Activated CD4-positive, alpha-beta T cell treated with anti-CD3 and anti-CD28 coated beads for 4 hours (primary cell): ENCODE data around the gene TSHZ2.
A peak's percentile ranks its signal among the peaks of the same experiment; 100 is the strongest.
"Not testable (repeated sequence)": the region's sequence is repeated elsewhere in the genome, so short reads cannot be mapped to it uniquely, and the experiment has no call there.

ENCODE experiments used
- DNase-seq, 2 donors: peaks; one replicate each; pipeline ENCODE4 v3.0.0-alpha.2; 2020

TSHZ2 gene

DNA sequence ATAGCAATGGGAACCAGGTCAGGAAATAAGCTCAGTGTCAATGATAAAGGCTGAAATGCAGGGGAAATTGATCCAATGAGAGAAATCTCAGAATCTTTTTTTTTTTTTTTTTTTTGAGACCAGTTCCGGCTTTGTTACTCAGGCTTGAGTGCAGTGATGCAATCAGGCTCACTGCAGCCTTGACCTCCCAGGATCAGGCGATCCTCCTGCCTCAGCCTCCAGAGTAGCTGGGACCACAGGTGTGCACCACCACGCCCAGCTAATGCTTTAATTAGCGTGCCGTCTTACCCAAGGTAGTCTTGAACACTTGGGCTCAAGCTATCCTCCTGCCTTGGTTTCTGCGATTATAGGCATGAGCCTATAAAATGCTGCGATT is 325.0 kb downstream of the TSHZ2 start:
- no peak for DNase-seq

DNA sequence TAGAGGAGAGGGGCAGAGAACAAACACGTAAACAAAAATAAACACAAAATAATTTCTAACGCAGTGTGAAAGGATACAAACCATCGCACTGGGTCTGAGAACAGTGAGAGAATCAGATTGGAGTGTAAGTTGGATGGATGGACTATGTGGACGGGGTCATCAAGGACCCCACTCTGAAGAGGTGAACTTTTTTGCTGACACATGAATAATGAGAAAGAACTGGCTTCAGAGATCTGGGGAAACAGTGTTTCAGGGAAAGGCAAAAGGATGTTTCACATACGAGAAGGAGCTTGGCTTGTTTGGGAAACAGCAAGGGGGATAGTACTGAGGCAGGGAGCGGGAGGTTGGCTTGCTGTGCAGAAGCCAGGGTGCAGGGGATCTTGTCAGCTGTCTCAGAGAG is 326.1 kb downstream of the TSHZ2 start:
- DNase-seq, result no peak

DNA sequence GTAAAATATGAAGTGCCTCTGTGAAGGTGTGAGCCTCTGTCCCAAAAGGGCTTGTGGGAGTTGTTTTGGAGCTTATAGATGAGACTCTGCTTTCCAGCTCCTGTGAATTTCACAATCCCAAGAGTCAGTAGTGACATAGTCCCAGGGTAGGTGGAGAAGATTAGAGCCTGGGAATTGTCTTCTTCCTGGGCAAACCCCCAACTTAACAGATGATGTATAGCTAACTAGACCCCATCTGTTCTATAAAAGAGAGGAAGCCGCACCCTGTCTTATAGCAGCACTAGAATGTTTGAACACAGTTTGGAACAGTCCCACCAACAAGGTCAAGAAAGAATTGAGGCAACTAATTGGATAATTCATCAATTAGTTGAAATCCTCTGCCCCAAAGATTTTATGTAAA is 326.8 kb downstream of the TSHZ2 start:
- DNase-seq, result no peak

DNA sequence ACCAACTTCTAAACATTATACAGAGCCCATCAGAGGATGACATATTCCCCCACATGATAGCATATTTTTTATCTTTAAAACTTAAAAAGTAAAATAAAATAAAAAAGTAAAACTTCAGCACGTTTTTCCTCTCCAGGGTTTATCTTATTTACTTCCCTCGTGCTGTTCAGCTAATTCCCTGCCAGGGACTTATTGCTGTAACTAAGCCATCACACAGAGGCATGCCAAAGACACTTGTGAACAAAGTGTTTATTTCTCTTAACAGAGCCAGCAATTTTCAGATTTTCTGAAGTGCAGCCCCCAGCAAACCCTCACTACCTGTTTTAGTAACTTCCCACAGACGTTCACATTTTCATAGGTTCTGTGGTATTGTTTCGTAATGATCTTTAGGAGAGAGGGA is 327.7 kb downstream of the TSHZ2 start:
- no peak for DNase-seq

DNA sequence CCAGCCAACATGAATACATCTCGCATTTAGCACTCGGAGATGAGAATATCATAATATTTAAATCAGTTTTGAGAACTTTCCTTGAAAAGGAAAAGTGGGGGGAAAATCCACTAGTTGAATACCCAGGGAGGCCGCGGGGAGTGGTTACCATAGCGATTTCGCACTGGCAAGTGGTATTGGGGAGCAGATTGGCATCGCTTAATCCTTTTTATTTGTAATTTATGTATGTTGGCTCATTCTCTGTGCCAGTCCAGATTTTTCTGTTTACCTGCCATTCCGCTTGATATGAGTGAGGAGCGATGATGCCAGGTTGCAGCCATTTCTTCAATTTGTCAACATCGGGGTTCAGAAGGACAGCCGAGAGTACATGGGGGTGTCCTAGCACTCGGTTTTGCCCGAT is 329.7 kb downstream of the TSHZ2 start:
- no peak for DNase-seq

DNA sequence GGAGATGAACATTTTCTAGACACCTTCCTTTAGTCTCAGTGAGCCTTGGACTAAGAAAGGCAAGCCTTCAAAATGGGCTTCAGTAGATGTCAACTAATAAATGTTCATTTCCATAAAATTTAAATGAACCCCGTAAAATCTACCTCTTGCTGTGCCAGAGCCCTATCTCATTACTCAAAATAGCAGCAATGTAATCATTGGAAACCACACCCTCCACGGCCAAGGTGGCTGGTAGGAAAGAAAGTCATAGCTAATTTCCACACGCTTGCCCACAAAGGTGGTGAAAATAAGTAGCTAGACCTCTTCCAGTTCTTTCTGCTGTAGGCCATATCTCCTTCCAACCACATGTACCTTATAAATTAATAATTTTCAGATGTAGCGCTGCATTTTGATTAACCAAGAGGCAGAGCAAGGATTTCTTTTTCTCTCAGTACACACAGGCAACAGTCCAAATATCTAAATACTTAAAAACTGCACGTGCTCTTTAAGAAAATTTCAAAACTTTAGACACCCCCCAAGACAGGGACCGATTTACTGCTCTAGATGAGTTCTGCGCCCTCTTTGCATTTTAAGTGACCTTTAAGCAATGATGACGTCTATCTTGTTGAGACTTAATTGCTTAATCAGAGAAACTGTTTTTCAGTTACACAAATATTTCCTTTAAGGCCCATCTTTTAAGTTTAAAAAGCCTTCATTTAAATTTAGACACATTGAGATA is 330.7 kb downstream of the TSHZ2 start:
- DNase-seq, result no peak

DNA sequence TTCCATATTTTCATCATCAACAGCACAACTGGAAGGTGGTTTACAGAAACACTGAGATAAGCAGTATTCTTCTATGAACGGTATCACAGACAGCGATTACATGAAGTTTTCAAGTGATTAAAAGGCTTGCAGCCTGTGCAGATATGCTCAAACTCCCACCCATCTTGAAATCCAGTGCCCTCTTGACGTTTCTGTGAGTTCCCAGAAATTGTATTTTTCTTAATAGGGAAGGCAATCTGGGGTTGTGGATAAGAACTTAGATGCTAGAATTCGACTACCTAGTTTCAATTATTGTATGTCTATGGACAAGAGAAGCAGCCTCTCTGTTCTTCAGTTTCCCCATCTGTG is 331.2 kb downstream of the TSHZ2 start:
- no peak for DNase-seq

DNA sequence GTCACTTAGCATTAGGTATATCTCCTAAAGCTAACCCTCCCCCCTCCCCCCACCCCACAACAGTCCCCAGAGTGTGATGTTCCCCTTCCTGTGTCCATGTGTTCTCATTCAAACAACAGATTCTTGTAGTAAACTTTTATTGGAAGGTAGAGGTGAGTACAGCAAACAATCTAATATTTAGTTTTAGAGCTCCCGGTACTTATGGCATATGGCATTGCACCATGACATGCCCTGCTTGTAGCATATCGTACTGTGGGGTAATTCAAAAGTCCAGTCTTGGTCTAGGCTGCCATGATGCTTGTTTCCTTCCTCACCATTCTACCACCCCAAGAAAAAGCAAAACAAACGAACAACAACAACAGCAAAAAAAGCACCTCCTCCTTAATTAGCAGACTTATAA is 332.0 kb downstream of the TSHZ2 start:
- DNase-seq, result no peak

DNA sequence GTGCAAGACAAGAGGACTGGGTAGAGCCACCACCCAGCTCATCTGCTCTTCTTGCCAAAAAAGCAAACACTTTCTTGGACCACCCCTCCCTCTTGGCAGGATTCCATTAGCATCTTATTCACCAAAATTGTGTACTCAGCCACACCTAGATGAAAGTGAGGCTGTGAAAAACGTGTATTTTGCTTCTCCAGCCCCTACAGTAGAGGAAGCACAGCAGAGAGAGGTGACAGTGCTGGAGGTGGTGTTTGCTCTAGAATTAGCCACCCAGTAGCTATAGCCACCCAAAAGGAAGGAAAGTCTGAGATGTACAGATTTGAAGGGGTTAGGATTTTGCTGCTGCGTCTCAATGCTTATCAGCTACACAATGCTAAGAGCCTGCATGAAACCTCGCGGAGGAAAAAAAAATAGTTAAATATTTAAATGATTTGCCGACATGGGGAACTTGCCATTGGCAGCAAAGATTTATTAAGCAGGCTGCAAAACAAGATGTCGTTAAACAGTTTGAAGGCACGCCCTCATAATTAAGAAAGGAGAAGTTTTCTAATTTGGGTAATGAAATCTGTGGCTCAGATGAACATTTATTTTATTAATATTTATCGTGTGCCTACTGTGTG is 334.1 kb downstream of the TSHZ2 start:
- DNase-seq, result no peak

DNA sequence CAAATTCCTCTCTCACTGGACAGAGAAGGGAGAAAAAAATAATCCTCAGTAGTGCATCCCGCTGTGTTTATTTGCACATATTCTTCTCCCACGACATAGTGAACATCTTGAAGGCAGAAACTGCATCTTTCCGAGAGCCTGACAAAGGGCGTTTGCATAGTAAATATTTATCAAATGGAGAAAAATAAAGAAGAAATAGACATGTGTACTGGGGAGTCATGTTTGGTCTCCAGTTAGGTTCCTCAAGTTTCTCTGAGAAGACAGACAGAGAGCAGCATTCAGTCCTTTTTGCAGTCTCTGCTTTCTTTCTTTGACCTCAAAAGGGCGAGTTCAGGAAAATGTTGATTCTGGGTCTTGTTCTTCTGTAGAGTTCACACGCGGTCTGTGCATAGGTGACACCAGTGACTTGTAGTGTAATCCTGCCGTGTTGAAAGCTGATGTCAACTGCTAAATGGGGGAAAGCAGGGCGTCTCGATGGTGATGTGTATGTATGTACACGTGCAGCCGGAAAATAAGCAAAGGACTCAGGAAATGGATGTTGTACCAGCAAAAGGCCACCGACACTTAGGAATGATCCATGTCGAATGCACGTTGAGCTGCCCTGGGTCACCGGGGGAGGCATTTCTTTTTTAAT is 335.9 kb downstream of the TSHZ2 start:
- DNase-seq, result no peak

DNA sequence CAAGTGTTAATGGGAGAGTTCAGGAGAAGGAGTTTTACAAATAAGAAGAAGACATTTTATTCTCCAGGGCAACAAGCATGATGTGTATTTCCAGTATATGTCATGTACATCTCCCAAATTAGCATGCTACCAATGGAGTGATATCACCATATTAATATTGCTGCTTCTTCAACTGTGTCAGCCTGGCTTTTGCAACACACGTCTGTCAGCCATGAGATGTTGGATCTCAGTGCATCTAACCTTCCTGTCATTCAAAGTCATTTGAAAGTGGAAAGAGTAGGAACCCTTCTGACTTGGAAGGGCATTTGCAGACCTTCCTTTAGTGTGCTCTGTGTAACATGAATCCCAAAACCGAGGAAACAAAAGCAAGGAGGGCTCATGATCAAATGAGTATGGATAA is 337.4 kb downstream of the TSHZ2 start:
- DNase-seq, result no peak

DNA sequence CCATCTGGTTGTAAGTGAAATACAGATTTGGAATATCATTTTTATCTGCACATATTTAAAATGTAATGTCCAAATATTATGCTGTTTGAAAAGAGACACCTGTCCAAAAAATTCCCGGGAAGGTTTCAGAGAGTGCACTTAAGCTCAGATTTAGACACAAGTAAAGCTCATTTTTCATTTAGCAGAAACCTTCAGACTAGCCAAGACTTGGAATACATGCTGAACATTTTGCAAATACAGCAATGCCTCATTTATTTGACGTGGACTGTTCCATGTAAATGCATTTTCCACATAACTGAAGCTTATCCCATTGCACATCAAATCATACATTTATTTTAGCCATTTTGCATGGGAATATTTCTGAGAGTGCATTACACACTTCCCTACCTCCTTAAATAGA is 340.8 kb downstream of the TSHZ2 start:
- no peak for DNase-seq

DNA sequence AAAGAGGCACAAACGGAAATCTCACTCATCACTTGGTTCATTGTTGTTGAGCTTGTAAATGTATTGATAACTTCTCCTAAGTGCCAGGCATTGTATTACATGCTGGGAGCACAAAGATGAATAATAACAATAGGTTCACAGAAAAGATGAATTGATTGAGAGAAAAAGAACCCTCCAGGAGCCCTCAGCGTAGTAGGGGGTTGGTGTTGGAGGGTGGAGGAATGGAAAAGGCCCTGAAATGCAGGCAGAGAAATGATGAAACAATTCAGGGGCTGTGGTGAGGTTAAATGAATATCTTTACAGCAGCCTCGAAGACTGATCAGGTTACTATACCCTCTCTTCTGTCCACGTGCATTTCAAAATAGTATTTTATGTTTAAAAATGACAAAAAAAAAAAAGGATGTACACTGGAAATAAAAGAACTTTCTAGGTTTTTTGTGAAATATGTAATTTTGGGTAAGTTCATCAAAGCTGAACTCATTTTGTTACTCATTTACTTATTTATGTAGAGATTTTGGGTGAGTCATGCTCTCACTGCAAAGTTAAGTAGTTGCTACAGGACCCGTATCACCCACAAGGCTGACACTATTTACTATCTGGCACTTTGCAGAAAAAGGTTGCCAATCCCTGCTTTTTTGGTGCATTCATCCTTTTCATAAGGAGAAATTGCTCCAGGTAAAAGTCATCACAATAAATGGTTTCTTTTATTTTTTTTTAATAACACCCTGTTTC is 344.2 kb downstream of the TSHZ2 start:
- DNase-seq, result no peak

DNA sequence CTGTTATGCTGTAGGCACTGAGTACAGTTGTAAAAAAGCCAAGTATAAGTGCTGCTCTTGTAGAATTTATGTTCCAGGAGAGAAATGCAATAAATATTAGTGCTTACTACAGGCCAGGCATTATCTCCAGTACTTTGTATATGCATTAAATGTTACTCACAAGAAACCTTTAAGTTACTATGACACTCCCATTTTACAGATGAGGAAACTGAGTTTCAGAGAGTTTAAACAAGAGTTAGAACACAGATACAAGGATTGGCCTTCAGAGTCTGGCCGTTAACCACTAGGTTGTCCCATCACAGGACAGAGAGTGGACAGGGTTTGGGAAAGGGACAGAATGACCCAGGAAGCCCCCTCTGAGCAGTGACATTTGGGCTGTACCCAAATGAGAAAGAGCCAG is 347.0 kb downstream of the TSHZ2 start:
- no peak for DNase-seq

DNA sequence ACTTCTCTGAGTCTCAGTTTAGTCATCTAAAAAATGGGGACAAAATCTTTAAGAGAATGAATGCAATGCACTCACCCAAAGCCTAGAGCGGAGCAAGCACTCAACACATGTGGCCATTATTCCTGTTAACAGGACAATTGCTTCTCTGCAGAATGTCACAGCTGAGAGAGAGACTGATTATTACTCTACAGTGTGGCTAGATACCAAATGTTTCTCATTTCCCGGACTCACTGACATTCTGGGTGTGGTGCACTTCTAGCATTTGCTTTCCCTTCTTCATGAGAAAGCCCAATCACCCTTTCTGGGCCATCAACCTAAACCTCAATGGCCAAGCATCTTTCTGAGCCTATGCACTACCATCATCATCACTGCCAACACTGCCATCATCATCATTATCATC is 347.6 kb downstream of the TSHZ2 start:
- DNase-seq, result no peak

DNA sequence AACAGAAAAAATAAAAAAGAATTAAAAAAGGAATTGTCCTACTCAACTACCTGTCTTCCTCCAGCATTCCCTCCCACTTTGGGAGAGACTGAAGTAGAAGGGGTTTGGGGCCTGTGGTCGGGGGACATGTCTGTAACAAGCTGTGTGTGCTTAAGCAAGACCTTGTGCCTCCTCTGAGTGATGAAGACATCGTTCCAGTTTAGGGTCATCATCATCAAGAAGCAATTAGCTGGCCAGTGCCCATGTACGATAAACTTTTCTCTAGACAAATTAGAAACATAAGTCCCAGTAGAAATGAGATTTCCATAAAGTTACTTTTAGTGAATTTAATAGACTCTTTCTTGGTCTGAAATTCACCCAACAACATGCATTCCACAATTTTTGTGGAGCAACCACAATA is 348.5 kb downstream of the TSHZ2 start:
- no peak for DNase-seq

DNA sequence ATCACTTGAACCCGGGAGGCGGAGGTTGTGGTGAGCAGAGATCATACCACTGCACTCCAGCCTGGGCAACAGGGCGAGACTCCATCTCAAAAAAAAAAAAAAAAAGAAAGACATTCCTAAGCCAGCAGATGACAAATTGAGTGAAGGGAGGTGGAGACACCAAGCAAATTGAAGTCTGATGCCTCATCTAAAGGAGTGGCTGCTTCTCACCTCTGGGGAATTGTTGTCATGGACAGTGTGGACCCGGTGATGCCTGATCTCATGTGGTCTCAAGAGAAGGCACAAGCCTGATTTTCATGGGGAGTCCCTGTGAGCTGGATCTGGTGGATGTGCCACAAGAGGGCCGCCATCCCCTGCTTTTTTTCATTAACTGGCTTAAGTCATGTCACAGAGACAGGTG is 349.4 kb downstream of the TSHZ2 start:
- no peak for DNase-seq

DNA sequence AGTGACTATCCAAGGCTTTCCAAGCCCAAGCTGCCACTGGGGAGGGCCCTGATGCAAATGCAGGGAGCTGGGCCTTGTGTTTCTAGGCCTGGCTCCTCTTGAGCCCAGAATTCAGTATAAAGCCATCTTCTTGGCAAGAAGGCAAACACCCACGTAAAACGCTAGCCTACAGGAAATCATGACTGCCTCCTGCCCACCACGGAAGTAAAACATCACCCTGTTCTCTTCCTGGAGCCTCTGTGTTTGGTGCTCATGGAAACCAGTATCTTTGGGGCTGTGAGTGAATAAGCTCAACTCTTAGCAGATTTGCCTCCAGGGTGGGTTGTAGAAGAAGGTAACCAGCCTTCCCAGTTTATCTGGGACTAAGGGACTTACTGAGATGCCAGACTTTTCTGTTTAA is 350.5 kb downstream of the TSHZ2 start:
- DNase-seq, result peak; percentile 12 to 13

DNA sequence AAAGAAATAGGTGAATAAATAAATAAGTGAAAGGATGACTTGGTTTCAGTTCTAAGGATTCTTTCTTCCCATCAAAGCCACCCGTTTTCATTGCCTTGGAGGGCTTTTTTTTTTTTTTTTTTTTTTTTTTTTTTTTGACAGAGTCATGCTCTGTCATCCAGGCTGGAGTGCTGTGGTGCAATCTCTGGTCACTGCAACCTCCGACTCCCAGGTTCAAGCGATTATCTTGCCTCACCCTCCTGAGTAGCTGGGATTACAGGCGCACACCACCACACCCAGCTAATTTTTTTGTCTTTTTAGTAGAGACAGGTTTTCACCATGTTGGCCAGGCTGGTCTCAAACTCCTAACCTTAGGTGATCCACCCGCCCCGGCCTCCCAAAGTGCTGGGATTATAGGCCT is 351.3 kb downstream of the TSHZ2 start:
- DNase-seq, result not testable (repeated sequence)

DNA sequence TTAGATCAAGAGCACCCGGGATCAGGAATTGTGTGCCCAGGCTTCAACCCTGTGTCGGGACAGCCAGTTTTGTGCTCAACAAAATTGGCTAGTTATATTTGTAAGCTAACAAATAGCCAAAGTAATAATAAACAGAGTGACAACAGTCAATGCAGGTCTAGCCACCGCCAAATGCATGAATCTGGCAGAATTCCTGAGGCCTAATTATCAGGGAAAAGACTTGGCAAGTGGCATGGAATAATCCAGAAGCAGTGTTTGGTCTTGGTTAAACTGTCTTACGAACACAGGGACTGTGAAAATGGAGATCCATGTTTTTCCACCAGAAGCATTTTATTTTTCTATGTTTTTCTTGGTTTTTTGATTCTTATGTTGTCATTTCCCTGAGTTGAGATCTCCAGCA is 352.7 kb downstream of the TSHZ2 start:
- no peak for DNase-seq

DNA sequence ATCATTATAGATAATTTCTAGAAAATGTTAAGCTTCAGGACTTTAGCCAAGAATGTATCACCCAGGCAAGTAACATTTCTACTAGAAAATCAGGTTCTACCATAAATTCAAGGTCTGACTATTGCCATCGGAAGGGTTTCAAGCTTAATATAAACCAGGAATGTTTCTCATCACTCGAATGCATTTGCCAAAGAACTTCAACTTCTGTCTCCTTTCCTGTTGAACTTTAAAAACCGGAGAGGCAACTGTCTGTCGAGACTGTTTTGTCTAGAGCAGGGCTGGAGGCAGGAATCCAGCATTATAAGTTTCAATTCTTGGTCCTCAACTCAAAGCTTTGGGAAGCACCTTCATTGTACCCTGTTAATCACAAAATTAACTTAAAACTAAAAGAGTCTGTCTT is 356.8 kb downstream of the TSHZ2 start:
- DNase-seq, result no peak

DNA sequence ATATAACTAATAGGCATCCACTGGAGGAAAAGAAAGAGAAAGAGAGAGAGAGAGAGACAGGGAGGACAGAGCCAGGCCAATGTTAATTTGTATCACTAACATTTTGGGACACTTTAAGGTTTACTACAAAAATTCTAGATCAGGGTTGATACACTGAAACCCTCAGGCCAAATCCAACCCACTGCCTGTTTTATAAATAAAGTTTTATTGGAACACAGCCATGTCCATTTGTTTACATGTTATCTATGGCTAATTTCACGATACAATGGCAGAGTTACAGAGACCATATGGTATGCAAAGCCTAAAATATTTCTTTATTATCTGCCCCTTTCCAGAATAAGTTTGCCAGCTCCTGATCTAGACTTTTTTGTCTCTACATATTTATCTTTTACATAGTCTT is 357.6 kb downstream of the TSHZ2 start:
- no peak for DNase-seq

DNA sequence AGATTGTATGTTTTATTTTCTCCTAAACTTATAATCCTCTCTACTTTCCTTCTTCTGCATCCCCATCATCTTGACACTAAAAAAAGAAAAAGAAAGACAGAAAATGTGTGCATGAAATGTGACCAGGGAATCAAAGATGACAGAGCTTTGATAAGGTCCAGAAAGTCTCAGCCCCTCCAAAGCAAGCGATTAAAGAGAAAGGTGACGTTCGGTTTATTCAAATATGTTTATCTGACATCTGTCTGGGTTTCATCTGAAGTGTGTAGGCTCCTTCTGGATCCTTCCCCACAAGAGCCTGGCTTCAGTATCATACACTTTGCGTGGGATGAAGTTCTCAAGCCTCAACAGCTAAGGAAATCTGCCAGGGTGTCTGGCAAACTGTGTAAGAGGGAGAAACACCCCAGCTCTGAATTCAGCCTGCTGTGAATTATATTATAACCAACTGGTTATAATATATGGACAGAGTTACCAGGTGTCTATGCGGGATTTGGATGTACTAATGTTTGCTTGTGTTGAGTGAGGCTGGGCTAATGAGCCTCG is 358.5 kb downstream of the TSHZ2 start:
- no peak for DNase-seq
